RWPE1 (cell line): ENCODE measurements around the gene PTGFR.

ENCODE experiments used
- CTCF ChIA-PET: fragments of 350-600 bp; sonication (Branson Sonifier 250); formaldehyde crosslinking; extraction: SDS; loops from one replicate; lab custom pipeline; 2021; lab: Yijun Ruan, JAX
- POLR2A ChIA-PET: fragments of 400-600 bp; formaldehyde crosslinking; extraction: SDS; loops from one replicate; lab custom pipeline; 2020; ENCODE audit warnings: antibody characterized with exemption; ENCODE audit not compliant: low non-redundant PET; lab: Yijun Ruan, JAX
- DNase-seq: peaks from one replicate; pipeline ENCODE4 v3.0.0; 2012; ENCODE audit warnings: low spot score
- H3K27ac ChIP-seq: fragments of 450-650 bp; 2 replicates; pipeline ENCODE4 v1.5.1; 2017
- CTCF ChIP-seq: fragments of 450-650 bp; conservative IDR thresholded peaks from 2 replicates; pipeline ENCODE4 v1.5.1; 2017; ENCODE audit warnings: low read depth, mild to moderate bottlenecking

Gene PTGFR

GRCh38 chr1:78543941-78544643, 53.3 kb downstream of the PTGFR start:
- TF ChIP-seq CTCF = no peak
- no peak for DNase-seq
- CTCF ChIA-PET = interaction anchor here (0.6 kb wide), 1 partner anchor 44 kb away, joined by 3 read pairs; no protein-coding TSS in a partner anchor
- H3K27ac ChIP-seq = no peak overlapping the region
- POLR2A ChIA-PET = no interaction called here

- no peak for DNase-seq
- no peak overlapping the region for H3K27ac ChIP-seq
- ChIA-PET CTCF (interaction anchor here (0.6 to 0.7 kb wide), 2 partner anchors 11 to 46 kb away, joined by 3 read pairs; no protein-coding TSS in a partner anchor), POLR2A (no interaction called here)
- TF ChIP-seq CTCF = no peak
These were observed 56.3 kb downstream of the PTGFR start for GRCh38 chr1:78547081-78547480.

- ChIA-PET CTCF (interaction anchor here (0.6 to 0.7 kb wide), 2 partner anchors 108 to 123 kb away, joined by 3 read pairs; no protein-coding TSS in a partner anchor), POLR2A (no interaction called here)
- no peak for DNase-seq
- TF ChIP-seq CTCF = no peak
- H3K27ac ChIP-seq = no peak overlapping the region
These were observed 58.6 kb downstream of the PTGFR start for GRCh38 chr1:78549331-78549730.

- no peak for DNase-seq
- POLR2A ChIA-PET = no interaction called here
- CTCF ChIA-PET = no interaction called here
- TF ChIP-seq CTCF = no peak
- no peak overlapping the region for H3K27ac ChIP-seq
These were observed 59.1 kb downstream of the PTGFR start for GRCh38 chr1:78549891-78550290.

- no peak for DNase-seq
- TF ChIP-seq CTCF = no peak
- no peak overlapping the region for H3K27ac ChIP-seq
- ChIA-PET CTCF (no interaction called here), POLR2A (no interaction called here)
These were observed 63.1 kb downstream of the PTGFR start for GRCh38 chr1:78553859-78554258.

GRCh38 chr1:78554840-78555239, 64.1 kb downstream of the PTGFR start:
- H3K27ac ChIP-seq = no peak overlapping the region
- DNase-seq = no peak
- ChIA-PET CTCF (no interaction called here), POLR2A (no interaction called here)
- no peak for TF ChIP-seq CTCF
